Keratinocyte (primary cell): ENCODE results near the gene ATP6V0D1. TPM values are rescaled to one million over a fixed set of nuclear protein-coding genes. Genes with fewer than 3 reads are reported as not detected.

Experiments used
- DNase-seq: peaks from one replicate; pipeline ENCODE4 v3.0.0-alpha.2; 2011; ENCODE audit warnings: low read depth, missing footprints, low spot score
- FAIRE-seq: peaks from 2 replicates; lab custom pipeline; 2011; peaks lifted over from hg19 to GRCh38; lab: Jason Lieb, UNC
- H2AFZ ChIP-seq: 2 replicates; pipeline ENCODE4 v1.6.0; 2012; ENCODE audit warnings: low read length, control low read depth, inconsistent platforms; ENCODE audit not compliant: control insufficient read depth
- H3K27ac ChIP-seq: 2 replicates; pipeline ENCODE4 v1.5.1; 2011; ENCODE audit warnings: low read length; ENCODE audit not compliant: control insufficient read depth, insufficient read depth
- H3K27me3 ChIP-seq: 3 replicates; pipeline ENCODE4 v1.6.0; 2011; ENCODE audit warnings: low read length; ENCODE audit not compliant: control insufficient read depth, insufficient read depth; ENCODE audit errors: extremely low read depth
- H3K36me3 ChIP-seq, 2 experiments: 2 replicates in 1 of 2; 3 replicates in 1 of 2; pipeline ENCODE4 v1.5.1; 2011; ENCODE audit warnings: low read length in 2 of 2, mild to moderate bottlenecking in 1 of 2; ENCODE audit not compliant: control insufficient read depth in 2 of 2, insufficient read depth in 2 of 2; ENCODE audit errors: extremely low read depth in 1 of 2
- H3K4me1 ChIP-seq: 3 replicates; pipeline ENCODE4 v1.5.1; 2011; ENCODE audit warnings: low read length; ENCODE audit not compliant: control insufficient read depth, insufficient read depth; ENCODE audit errors: extremely low read depth
- H3K4me2 ChIP-seq: 3 replicates; pipeline ENCODE4 v1.6.0; 2011; ENCODE audit warnings: low read depth, low read length; ENCODE audit not compliant: control insufficient read depth, insufficient read depth; ENCODE audit errors: extremely low read depth
- H3K4me3 ChIP-seq, 3 experiments: fragments of 200-600 bp in 1 of 3; sonication (generic) in 1 of 3; 2 replicates in 2 of 3; 3 replicates in 1 of 3; pipeline ENCODE4 v1.5.1; 2011 to 2016; ENCODE audit warnings: low read length in 3 of 3, mild to moderate bottlenecking in 3 of 3, control low read depth in 2 of 3, inconsistent platforms in 1 of 3, low read depth in 1 of 3, mixed read lengths in 1 of 3, mixed run types in 1 of 3, moderate library complexity in 1 of 3; ENCODE audit not compliant: control insufficient read depth in 2 of 3, insufficient read depth in 2 of 3; ENCODE audit errors: extremely low read depth in 1 of 3
- H3K79me2 ChIP-seq: 2 replicates; pipeline ENCODE4 v1.6.0; 2012; ENCODE audit warnings: low read length; ENCODE audit not compliant: control insufficient read depth, insufficient read depth
- H3K9ac ChIP-seq: 3 replicates; pipeline ENCODE4 v1.6.0; 2011; ENCODE audit warnings: low read length; ENCODE audit not compliant: control insufficient read depth, insufficient read depth; ENCODE audit errors: extremely low read depth
- H3K9me1 ChIP-seq: 3 replicates; pipeline ENCODE4 v1.6.0; 2011; ENCODE audit warnings: low read length; ENCODE audit not compliant: control insufficient read depth, insufficient read depth; ENCODE audit errors: extremely low read depth
- H3K9me3 ChIP-seq: 2 replicates; pipeline ENCODE4 v1.5.1; 2012; ENCODE audit warnings: low read depth, low read length; ENCODE audit not compliant: control insufficient read depth
- H4K20me1 ChIP-seq: 3 replicates; pipeline ENCODE4 v1.6.0; 2011; ENCODE audit warnings: low read length; ENCODE audit not compliant: control insufficient read depth, insufficient read depth; ENCODE audit errors: extremely low read depth
- EZH2 ChIP-seq: IDR thresholded peaks from one replicate; pipeline ENCODE4 v1.6.1; 2012; ENCODE audit warnings: inconsistent platforms, mild to moderate bottlenecking, low read length, moderate library complexity
- dilution Hi-C: fragments of 300-500 bp; cut with MboI; formaldehyde crosslinking; loops from one replicate; pipeline ENCODE4 v1.7.0; 2020; ENCODE audit warnings: low sequenced_read_pairs; ENCODE audit not compliant: extremely low pct_ligation_motif_present
- polyA plus RNA-seq, 5 experiments: library from polyadenylated mRNA; depleted of rRNA in 3 of 5; stranded (reverse) in 3 of 5; stranded (forward) in 1 of 5; unstranded in 1 of 5; fragments of >200 nt; gene quantifications; 1 replicate in 1 of 5; 2 replicates in 3 of 5; 3 replicates in 1 of 5; pipeline versions ENCODE4 v1.2.1 to v1.2.3, GENCODE V29; 2011 to 2012; ENCODE audit warnings: missing spikeins in 2 of 5, low read depth in 1 of 5, low replicate concordance in 1 of 5
- TF ChIP-seq, protein P1 (sequence below), 3 experiments: IDR thresholded peaks in 1 of 3; conservative IDR thresholded peaks in 1 of 3; optimal IDR thresholded peaks in 1 of 3; 2 replicates in 2 of 3; 3 replicates in 1 of 3; pipeline versions ENCODE3 to v1.5.1; 2011; ENCODE audit warnings: low read length in 3 of 3, mild to moderate bottlenecking in 3 of 3, moderate library complexity in 2 of 3, control low read depth in 1 of 3, inconsistent platforms in 1 of 3; ENCODE audit not compliant: insufficient read depth in 2 of 3; ENCODE audit errors: extremely low read depth in 1 of 3

The ATP6V0D1 gene
- polyA plus RNA-seq, 1 donor (not counting 4 experiments of a cell fraction or from before 2014, with no cell fraction given) = 97.1 TPM

DNA sequence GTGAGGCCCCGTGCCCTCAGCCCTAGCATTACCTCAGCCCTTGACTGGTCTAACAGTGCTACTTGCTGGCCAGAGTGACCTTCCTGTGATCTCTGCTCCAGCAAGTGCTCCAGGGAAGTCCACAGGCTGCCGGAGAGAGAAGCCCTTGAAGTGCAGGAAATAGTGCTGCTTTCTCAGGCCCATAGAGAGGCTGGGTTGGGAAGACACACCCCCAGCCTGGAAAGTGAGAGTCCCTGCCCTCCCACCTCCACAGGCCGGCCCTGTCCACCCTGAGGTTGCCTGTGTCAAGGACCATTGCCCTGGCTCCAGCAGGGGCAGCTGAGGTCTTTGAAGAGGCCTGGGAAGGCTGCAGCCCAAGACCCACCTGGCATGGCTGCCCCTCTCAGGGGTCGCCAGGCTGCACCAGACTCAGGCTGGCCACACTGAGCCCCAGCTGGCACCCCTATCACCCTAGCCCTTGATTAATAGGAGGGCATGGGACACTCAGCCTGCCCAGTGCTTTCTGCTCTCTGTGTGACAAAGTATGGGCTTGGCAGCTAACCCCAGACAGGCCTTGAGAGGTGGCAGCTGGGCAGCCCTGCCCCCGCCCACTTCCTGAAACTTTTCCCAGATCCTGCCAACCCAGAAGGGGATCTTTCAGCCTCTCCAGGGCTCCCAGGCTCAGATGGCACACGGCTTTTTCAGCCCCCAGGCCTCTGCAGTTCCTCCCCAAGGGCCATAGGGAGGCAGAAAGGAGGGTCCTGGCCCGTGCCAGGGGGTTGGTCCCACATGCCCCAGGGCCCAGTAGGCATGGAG is 21.7 kb downstream of the ATP6V0D1 start:
- dilution Hi-C loops = no loop called here
- no peak for FAIRE-seq
- H4K20me1 ChIP-seq = peaks cover 32% of the 10 kb centered on the region
- no peaks in the 10 kb centered on the region for H3K9me3 ChIP-seq
- no peak for DNase-seq
- H3K4me1 ChIP-seq = peaks cover 27% of the 10 kb centered on the region
- peaks cover 9 to 16% of the 10 kb centered on the region in 2 experiments for H3K36me3 ChIP-seq
- no peak overlapping the region for H3K4me2 ChIP-seq
- TF ChIP-seq, protein P1, sequence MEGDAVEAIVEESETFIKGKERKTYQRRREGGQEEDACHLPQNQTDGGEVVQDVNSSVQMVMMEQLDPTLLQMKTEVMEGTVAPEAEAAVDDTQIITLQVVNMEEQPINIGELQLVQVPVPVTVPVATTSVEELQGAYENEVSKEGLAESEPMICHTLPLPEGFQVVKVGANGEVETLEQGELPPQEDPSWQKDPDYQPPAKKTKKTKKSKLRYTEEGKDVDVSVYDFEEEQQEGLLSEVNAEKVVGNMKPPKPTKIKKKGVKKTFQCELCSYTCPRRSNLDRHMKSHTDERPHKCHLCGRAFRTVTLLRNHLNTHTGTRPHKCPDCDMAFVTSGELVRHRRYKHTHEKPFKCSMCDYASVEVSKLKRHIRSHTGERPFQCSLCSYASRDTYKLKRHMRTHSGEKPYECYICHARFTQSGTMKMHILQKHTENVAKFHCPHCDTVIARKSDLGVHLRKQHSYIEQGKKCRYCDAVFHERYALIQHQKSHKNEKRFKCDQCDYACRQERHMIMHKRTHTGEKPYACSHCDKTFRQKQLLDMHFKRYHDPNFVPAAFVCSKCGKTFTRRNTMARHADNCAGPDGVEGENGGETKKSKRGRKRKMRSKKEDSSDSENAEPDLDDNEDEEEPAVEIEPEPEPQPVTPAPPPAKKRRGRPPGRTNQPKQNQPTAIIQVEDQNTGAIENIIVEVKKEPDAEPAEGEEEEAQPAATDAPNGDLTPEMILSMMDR (optimal IDR thresholded peaks at IDR 0.05 in 1 of 3, IDR thresholded peaks at IDR 0.05 in 1 of 3, conservative IDR thresholded peaks at IDR 0.05 in 1 of 3; ENCODE audit: extremely low read depth in 1 of 3, insufficient read depth in 2 of 3, low read length in 3 of 3) = no peak
- no peak for TF ChIP-seq EZH2
- H3K9me1 ChIP-seq = peaks cover 13% of the 10 kb centered on the region
- no peak overlapping the region for H3K4me3 ChIP-seq
- no peak overlapping the region for H2AFZ ChIP-seq
- no peak overlapping the region for H3K27ac ChIP-seq
- no peak overlapping the region for H3K9ac ChIP-seq
- H3K79me2 ChIP-seq = peaks cover 32% of the 10 kb centered on the region
- no peaks in the 10 kb centered on the region for H3K27me3 ChIP-seq

DNA sequence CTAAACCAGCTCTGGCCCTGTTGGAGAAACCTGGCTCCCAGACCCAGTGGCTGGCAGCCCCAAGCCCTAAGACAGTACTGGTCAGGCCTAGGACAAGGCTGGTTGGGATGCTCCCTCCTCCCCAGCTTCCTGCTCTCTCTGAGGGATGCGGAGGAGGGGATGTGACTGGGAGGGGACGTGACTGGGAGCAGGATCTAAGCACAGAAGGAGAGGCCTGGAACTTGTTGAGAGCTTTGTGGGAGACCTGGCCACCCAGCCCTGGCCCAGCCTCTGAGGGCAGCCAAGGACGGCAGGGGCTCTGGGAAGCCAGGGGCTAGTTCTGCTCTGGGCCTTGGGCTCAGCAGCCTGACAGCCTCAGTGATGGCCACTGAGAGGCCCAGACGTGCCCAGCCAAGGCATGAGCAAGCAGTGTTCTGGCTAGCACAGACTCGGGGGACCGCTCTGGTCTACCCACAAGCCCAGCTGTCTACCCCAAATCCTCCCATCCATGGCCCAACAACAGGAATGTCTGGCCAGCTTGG is 22.8 kb downstream of the ATP6V0D1 start:
- peaks cover 13% of the 10 kb centered on the region for H3K9me1 ChIP-seq
- H3K4me2 ChIP-seq = no peak overlapping the region
- H4K20me1 ChIP-seq = peaks cover 37% of the 10 kb centered on the region
- H3K4me3 ChIP-seq = no peak overlapping the region
- H2AFZ ChIP-seq = no peak overlapping the region
- no peak overlapping the region for H3K27ac ChIP-seq
- H3K9me3 ChIP-seq = no peaks in the 10 kb centered on the region
- FAIRE-seq (no peak), DNase-seq (no peak)
- dilution Hi-C loops = no loop called here
- peaks cover 25% of the 10 kb centered on the region for H3K79me2 ChIP-seq
- H3K4me1 ChIP-seq = peaks cover 27% of the 10 kb centered on the region
- H3K9ac ChIP-seq = no peak overlapping the region
- TF ChIP-seq, protein P1 (optimal IDR thresholded peaks at IDR 0.05 in 1 of 3, IDR thresholded peaks at IDR 0.05 in 1 of 3, conservative IDR thresholded peaks at IDR 0.05 in 1 of 3; ENCODE audit: extremely low read depth in 1 of 3, insufficient read depth in 2 of 3, low read length in 3 of 3) = no peak
- no peak for TF ChIP-seq EZH2
- peaks cover 10 to 19% of the 10 kb centered on the region in 2 experiments for H3K36me3 ChIP-seq
- no peaks in the 10 kb centered on the region for H3K27me3 ChIP-seq
